Activated CD4-positive, alpha-beta T cell treated with anti-CD3 and anti-CD28 coated beads for 48 hours (primary cell): ENCODE measurements around the gene COL15A1.

Experiments
- DNase-seq: peaks from one replicate; pipeline ENCODE4 v3.0.0-alpha.2; 2020

Gene COL15A1

DNA sequence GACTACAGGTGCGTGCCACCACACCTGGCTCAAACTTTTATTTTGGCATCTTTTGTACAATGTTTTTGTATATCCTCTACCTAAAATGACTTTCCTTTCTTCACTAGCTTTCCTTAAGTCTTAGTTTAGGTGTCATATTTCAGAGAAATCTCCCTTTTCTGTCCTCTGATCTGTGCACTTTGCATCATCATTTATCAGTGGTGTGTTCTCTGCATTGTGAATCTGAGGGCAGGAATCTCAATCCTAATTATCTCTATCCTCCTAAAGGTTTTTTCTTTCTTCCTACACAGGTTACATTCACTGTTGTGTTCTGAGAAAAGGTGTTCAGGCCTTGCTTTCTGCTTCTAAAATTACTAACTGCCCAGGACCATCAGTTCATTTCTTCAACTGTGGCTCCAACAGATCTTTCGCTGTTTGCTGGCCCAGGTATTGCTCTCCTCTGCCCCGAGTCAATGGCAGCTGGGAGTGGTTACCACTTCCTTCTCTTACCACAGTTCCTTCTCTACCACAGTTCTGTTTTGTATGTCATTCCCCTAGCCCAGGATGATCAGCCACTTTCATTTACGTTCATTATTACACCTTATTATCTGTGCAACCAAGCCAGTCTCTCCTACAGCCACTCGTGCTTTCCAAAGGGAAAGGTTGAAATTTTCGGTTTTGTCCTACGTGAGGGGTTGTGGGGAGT, 175.2 kb downstream of the COL15A1 start:
- DNase-seq: peak; percentile 60

DNA sequence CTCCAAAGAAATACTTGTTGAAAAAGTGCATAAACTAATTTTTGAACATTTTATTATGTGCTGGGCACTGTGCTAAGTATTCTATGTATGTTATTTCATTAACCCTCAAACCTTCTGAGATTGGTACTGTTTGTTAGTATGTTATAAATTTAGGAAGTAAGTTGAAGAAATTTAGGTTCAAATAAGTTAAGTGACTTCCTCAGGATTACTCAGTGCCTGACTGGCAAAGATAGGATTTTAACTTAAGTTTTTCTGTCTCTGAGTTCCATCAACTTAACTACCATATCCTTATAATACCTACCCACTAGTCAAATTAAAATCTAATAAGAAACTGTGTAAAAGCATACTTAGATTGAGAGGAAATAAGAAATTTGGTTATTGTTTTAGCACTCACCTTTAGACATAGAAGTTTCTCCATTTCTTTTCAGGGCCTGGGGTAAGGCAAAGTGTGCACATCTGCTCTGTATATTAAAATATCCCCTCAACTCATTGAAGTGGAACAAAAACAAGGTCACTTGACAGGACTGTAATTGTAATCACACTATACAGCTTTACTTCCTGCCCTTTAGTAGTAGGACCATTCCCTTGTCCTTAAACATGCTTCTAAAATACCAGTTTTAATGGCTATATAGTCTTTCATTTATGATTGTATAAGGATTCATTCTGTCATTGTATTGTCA, 176.4 kb downstream of the COL15A1 start:
- no peak for DNase-seq
